ENCODE results near the gene CENPV. TPM values are rescaled to one million over a fixed set of nuclear protein-coding genes. Genes with fewer than 3 reads are reported as not detected.
"Not testable (repeated sequence)": the region's sequence is repeated elsewhere in the genome, so short reads cannot be mapped to it uniquely, and the experiment has no call there.

CENPV gene
- polyA plus RNA-seq, 3 donors = 12.0 to 23.0 (median 16.5) TPM

DNA sequence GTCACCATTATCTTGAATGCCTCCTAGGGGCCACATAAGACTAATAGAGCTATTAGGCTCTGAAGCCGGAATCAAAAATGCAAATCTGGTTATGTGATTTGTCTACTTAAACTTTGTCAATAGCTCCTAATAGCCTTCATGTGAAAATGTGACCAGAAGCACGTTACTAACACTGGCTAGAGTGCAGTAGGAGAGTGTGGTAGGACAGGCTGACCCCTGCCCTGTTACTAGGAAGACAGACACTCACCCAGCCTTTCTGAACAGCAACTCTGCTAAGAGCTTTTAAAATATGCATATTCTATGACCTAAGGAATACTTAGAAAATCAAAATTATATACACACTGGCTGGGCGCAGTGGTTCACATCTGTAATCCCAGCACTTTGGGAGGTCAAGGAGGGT lies 26.3 kb downstream of the CENPV start:
- 87 to 98% (median 93%) methylated on average over 3 of the region's 3 CpGs for WGBS, 3 donors

DNA sequence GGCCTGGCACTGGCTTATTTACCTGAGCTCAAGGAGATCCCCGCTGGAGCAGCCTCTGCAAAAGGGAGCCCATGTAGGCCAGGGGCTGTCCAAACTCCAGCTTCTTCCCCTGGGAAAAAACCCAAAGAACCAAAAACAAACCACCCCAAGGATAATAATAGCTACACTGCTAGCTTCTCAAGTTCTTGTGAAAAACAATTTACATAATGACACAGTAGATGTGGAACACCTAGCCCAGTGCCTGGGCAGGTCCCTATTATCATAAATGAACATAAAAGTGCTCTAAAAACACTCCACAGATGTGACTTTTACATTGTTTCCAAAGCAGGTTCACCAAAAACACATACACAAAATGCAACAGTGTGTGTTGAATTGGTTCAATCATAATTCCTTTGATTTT lies 27.3 kb downstream of the CENPV start:
- WGBS, 3 donors = 94 to 100% (median 96%) methylated on average over 1 of the region's 1 CpG
- H3K27ac ChIP-seq (ENCODE audit: low read depth, low read length) = no peak overlapping the region

More for the DNA sequence above, 26.3 kb downstream of the CENPV start:
- no peak overlapping the region for H3K27ac ChIP-seq (ENCODE audit: low read depth, low read length)

DNA sequence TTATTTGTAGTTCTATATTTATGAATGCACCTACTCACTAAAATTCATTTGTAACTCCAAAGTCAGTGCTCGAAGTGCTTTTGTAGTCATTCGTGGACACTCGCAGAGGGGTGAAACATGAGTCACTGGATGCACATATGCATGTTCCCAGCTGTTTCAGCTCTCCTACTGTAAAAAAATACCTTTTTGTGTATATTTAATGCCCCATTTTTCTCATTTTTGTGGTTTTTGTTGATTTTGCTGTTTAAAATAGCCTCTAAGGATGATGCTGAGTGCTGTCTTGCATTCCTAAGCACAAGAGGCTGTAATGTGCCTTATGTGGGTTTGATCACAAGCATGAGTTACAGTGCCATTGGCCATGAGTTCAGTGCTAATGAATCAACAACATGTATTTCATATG lies 30.6 kb downstream of the CENPV start:
- H3K27ac ChIP-seq (ENCODE audit: low read depth, low read length) = no peak overlapping the region
- 96 to 99% (median 96%) methylated on average over 3 of the region's 3 CpGs for WGBS, 3 donors

DNA sequence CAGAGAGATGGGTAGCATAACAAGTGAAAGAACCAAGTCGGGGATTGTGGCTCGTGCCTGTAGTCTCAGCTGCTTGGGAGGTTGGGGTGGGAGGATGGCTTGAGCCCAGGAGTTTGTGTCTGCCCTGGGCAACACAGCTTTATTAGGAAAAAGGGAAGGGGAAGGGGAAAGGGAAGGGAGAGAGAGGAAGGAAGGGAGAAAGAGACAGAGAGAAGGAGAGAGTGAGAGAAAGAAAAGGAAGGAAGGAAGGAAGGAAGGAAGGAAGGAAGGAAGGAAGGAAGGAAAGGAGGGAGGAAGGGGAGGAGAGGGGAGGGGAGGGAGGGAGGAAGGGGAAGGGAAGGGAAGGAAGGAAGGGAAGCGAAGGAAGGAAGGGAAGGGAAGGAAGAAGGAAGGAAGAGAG lies 33.3 kb downstream of the CENPV start:
- WGBS, 3 donors = 73 to 93% (median 76%) methylated on average over 2 to 3 of the region's 3 CpGs
- no peak overlapping the region for H3K27ac ChIP-seq (ENCODE audit: low read depth, low read length)

- WGBS, 3 donors = 93 to 97% (median 95%) methylated on average over 3 of the region's 3 CpGs
- no peak overlapping the region for H3K27ac ChIP-seq (ENCODE audit: low read depth, low read length)
These were observed 38.4 kb downstream of the CENPV start for GRCh38 chr17:16314859-16315258.

GRCh38 chr17:16314189-16314588 lies 39.1 kb downstream of the CENPV start:
- H3K27ac ChIP-seq (ENCODE audit: low read depth, low read length) = no peak overlapping the region

GRCh38 chr17:16313139-16314090 lies 39.9 kb downstream of the CENPV start:
- WGBS, 3 donors = 47 to 80% (median 80%) methylated on average over 7 of the region's 7 CpGs
- H3K27ac ChIP-seq (ENCODE audit: low read depth, low read length) = no peak overlapping the region

DNA sequence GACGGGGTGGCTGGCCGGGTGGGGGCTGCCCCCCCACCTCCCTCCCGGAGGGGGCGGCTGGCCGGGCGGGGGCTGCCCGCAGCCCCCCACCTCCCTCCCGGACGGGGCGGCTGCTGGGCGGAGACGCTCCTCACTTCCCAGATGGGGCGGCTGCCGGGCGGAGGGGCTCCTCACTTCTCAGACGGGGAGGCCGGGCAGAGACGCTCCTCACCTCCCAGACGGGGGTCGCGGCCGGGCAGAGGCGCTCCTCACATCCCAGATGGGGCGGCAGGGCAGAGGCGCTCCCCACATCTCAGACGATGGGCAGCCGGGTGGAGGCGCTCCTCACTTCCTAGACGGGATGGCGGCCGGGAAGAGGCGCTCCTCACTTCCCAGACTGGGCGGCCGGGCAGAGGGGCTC lies 41.2 kb downstream of the CENPV start:
- not testable (repeated sequence) for H3K27ac ChIP-seq (ENCODE audit: low read depth, low read length)
- WGBS, 3 donors = 96 to 97% (median 96%) methylated on average over 24 to 34 of the region's 34 CpGs

DNA sequence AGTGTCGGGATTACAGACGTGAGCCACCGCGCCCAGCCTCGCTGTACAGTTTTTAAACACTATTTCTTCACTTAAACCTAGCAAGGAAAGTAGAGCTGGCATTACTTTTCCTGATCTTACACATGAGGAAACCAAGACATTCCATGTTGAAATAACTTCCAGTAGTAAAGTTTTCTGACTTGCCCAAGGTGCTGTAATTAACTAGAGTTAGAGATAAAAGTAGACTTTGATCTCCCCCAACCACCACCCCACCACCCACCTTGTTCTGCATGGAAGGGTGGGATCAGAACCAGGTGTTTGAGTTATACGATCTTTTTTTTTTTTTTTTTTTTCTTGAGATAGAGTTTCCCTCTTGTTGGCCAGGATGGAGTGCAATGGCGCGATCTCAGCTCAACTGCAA lies 47.1 kb downstream of the CENPV start:
- WGBS, 3 donors = 78 to 92% (median 80%) methylated on average over 8 of the region's 8 CpGs
- no peak overlapping the region for H3K27ac ChIP-seq (ENCODE audit: low read depth, low read length)

GRCh38 chr17:16304830-16305229 lies 48.4 kb downstream of the CENPV start:
- H3K27ac ChIP-seq (ENCODE audit: low read depth, low read length) = no peak overlapping the region
- WGBS, 3 donors = 73 to 79% (median 73%) methylated on average over 3 of the region's 3 CpGs

DNA sequence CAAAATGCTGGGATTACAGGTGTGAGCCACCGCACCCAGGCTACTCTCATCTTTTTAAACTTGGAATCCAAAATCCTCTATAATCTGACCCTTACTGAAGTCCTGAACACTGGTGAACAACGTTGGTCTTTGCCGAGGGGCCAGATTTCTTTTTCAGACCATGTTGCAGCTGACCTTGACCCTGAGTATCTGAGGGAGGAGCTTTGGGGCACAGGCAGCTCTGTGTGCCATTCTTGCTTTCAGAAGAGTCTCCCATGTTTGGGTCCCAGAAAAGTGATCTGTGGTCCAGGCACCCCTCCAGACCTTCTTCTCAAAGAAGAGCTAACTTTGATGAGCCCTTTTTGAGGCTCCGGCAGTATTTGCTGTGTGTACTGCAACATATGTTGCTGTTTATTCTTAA lies 50.4 kb downstream of the CENPV start:
- 49 to 88% (median 87%) methylated on average over 4 of the region's 4 CpGs for WGBS, 3 donors
- no peak overlapping the region for H3K27ac ChIP-seq (ENCODE audit: low read depth, low read length)

DNA sequence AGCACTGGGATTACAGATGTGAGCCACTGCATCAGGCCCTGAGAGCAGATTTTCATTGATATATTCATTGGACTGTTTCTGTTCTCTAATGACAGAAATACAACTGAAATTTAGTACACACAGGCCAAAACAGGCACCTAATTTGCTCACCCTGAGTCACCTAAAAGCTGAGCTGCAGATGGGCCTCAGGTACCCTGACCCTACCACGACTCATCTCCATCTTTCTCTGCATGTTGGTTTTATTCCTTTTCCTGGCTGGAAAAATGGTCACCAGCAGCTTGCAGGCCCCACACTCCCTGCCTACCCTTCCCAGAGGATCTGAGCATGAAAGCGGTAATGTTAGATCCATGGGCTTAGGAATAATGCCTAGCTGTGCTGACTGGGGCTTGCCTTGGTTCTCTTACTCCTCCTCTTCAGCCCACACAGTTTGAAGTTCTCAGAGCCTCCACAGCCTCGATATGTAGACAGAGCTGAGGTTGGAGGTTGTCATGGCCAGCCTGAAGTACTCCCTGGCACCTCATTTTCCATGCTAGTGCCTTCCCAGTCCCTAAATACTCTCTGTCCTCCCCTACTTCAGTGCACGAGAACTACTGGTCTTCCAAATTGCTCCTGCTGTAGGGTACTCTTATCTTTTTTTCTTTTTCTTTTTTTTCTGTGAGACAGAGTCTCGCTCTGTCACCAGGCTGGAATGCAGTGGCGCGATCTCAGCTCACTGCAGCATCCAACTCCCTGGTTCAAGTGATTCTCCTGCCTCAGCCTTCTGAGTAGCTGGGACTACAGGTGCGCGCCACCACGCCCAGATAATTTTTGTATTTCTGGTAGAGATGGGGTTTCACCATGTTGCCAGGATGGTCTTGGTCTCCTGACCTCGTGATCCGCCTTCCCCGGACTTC lies 51.1 kb downstream of the CENPV start:
- 92 to 97% (median 95%) methylated on average over 13 of the region's 13 CpGs for WGBS, 3 donors
- no peak overlapping the region for H3K27ac ChIP-seq (ENCODE audit: low read depth, low read length)

GRCh38 chr17:16300554-16300953 lies 52.7 kb downstream of the CENPV start:
- WGBS, 3 donors = 95 to 97% (median 96%) methylated on average over 3 of the region's 3 CpGs
- no peak overlapping the region for H3K27ac ChIP-seq (ENCODE audit: low read depth, low read length)

GRCh38 chr17:16298140-16298662 lies 55.1 kb downstream of the CENPV start:
- WGBS, 3 donors = 38 to 91% (median 74%) methylated on average over 1 of the region's 1 CpG
- no peak overlapping the region for H3K27ac ChIP-seq (ENCODE audit: low read depth, low read length)

DNA sequence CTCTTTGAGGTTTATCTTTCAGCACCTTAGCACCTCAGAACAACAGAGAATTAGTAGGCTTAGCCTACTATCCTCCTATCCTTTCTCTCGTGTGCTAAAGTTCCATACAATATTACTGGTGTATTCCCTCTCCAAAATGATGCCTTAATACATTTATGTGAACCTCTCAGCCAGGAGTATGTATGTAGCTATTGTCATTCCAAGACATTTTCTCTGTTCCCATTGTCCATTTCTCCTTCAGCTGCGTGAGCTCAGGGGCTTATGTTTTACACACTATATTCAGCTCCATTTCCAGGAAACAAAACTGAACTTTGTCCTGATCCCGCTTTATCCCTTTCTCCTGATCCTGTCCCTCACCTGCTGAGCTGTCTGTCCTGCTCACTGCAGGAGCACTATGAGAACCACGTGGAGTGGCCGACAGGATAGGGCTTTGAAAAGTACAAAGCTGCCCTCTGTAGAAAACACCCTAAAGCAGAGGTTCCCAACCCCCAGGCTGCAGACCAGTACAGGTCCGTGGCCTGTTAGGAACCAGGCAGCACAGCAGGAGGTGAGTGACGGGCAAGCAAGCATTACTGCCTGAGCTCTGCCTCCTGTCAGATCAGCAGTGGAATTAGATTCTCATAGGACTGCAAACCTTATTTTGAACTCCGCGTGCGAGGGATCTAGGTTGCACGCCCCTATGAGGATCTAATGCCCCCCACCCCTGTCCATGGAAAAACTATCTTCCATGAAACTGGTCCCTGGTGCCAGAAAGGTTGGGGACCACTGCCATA lies 55.7 kb downstream of the CENPV start:
- WGBS, 3 donors = 49 to 87% (median 81%) methylated on average over 11 of the region's 11 CpGs
- no peak overlapping the region for H3K27ac ChIP-seq (ENCODE audit: low read depth, low read length)

- WGBS, 3 donors = 93 to 98% (median 93%) methylated on average over 3 of the region's 3 CpGs
- not testable (repeated sequence) for H3K27ac ChIP-seq (ENCODE audit: low read depth, low read length)
These were observed 57.2 kb downstream of the CENPV start for GRCh38 chr17:16296072-16296471.

DNA sequence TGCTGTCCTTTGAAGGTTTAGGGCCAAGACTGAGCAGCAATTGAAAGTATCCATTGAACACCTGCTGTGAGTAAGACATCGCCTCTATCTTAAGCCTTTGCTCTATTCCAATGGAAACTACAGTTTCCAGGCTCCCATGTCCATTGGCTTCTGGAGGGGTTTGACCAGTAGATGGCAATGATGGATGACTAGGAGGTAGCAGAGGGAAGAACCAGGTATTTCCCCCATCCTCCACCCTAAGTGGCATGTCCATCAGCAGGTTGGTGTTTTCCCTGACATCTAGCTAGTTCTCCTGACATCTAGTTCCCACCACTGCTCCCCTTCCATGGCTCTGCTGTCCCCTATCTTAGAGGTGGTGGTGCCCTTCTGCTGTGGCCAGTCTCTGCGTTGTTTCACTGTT lies 58.7 kb downstream of the CENPV start:
- H3K27ac ChIP-seq (ENCODE audit: low read depth, low read length) = no peak overlapping the region
- 91 to 97% (median 93%) methylated on average over 2 of the region's 2 CpGs for whole genome bisulfite sequencing, 3 donors

GRCh38 chr17:16293931-16294330 lies 59.3 kb downstream of the CENPV start:
- no peak overlapping the region for H3K27ac ChIP-seq (ENCODE audit: low read depth, low read length)
- WGBS, 3 donors = 86 to 95% (median 90%) methylated on average over 3 of the region's 3 CpGs
